ENCODE results near the gene FSTL4.

FSTL4 gene

GRCh38 chr5:133325864-133326263 lies 286.5 kb downstream of the FSTL4 start:
- H3K9me3 ChIP-seq: no peaks in the 10 kb centered on the region

GRCh38 chr5:133324926-133325325 lies 287.4 kb downstream of the FSTL4 start:
- H3K9me3 ChIP-seq: no peaks in the 10 kb centered on the region
- no peaks in the 10 kb centered on the region for H3K27me3 ChIP-seq
- H3K4me2 ChIP-seq: no peak overlapping the region
- no peak overlapping the region for H3K4me3 ChIP-seq
- TF ChIP-seq Cebpa-rat (IDR thresholded peaks at IDR 0.05): no peak
- H3K27ac ChIP-seq: no peak overlapping the region
- peaks cover 11% of the 10 kb centered on the region; the same call in 1 of the 2 replicates for H3K4me1 ChIP-seq
- H3K36me3 ChIP-seq: no peaks in the 10 kb centered on the region
- no peaks in the 10 kb centered on the region for H4K20me1 ChIP-seq
- no peak overlapping the region for H3K9ac ChIP-seq

More at GRCh38 chr5:133325864-133326263, 286.5 kb downstream of the FSTL4 start:
- Histone ChIP-seq H4K20me1 (no peaks in the 10 kb centered on the region), H3K9ac (no peak overlapping the region), H3K27ac (no peak overlapping the region), H3K36me3 (no peaks in the 10 kb centered on the region), H3K4me2 (no peak overlapping the region), H3K4me1 (peaks cover 11% of the 10 kb centered on the region; the same call in 1 of the 2 replicates), H3K4me3 (no peak overlapping the region), H3K27me3 (no peaks in the 10 kb centered on the region)
- no peak for TF ChIP-seq Cebpa-rat (IDR thresholded peaks at IDR 0.05)

GRCh38 chr5:133323494-133324457 lies 288.6 kb downstream of the FSTL4 start:
- Histone ChIP-seq H3K36me3 (no peaks in the 10 kb centered on the region), H3K9ac (no peak overlapping the region), H4K20me1 (no peaks in the 10 kb centered on the region), H3K4me3 (no peak overlapping the region), H3K4me2 (no peak overlapping the region), H3K27me3 (no peaks in the 10 kb centered on the region), H3K4me1 (peaks cover 11% of the 10 kb centered on the region; the same call in 1 of the 2 replicates), H3K27ac (no peak overlapping the region), H3K9me3 (no peaks in the 10 kb centered on the region)
- TF ChIP-seq Cebpa-rat (IDR thresholded peaks at IDR 0.05): no peak

- Histone ChIP-seq H3K9me3 (no peaks in the 10 kb centered on the region), H3K36me3 (no peaks in the 10 kb centered on the region), H3K27me3 (no peaks in the 10 kb centered on the region), H3K4me3 (no peak overlapping the region), H3K4me2 (no peak overlapping the region), H3K9ac (no peak overlapping the region), H3K4me1 (peaks cover 11% of the 10 kb centered on the region; the same call in 1 of the 2 replicates), H4K20me1 (no peaks in the 10 kb centered on the region), H3K27ac (no peak overlapping the region)
- no peak for TF ChIP-seq Cebpa-rat (IDR thresholded peaks at IDR 0.05)
Measured at GRCh38 chr5:133322743-133323142, 289.6 kb downstream of the FSTL4 start.

- no peaks in the 10 kb centered on the region for H3K9me3 ChIP-seq
- H3K27me3 ChIP-seq: no peaks in the 10 kb centered on the region
- no peaks in the 10 kb centered on the region for H4K20me1 ChIP-seq
- H3K4me2 ChIP-seq: no peak overlapping the region; the same call in 1 of the 2 replicates
- no peak for TF ChIP-seq Cebpa-rat (IDR thresholded peaks at IDR 0.05)
- no peaks in the 10 kb centered on the region for H3K36me3 ChIP-seq
- no peak overlapping the region for H3K4me3 ChIP-seq
- no peak overlapping the region for H3K9ac ChIP-seq
- H3K4me1 ChIP-seq: peaks cover 11% of the 10 kb centered on the region; the same call in 1 of the 2 replicates
- H3K27ac ChIP-seq: no peak overlapping the region
Measured at GRCh38 chr5:133321833-133322420, 290.4 kb downstream of the FSTL4 start.

- Histone ChIP-seq H3K36me3 (no peaks in the 10 kb centered on the region), H3K9me3 (no peaks in the 10 kb centered on the region), H3K9ac (no peak overlapping the region), H3K4me1 (peaks cover 13% of the 10 kb centered on the region), H3K27me3 (no peaks in the 10 kb centered on the region), H3K27ac (no peak overlapping the region), H3K4me2 (no peak overlapping the region), H4K20me1 (no peaks in the 10 kb centered on the region), H3K4me3 (no peak overlapping the region)
- TF ChIP-seq Cebpa-rat (IDR thresholded peaks at IDR 0.05): no peak
Measured at GRCh38 chr5:133321286-133321832, 291.0 kb downstream of the FSTL4 start.

GRCh38 chr5:133319905-133320520 lies 292.3 kb downstream of the FSTL4 start:
- Histone ChIP-seq H3K9ac (no peak overlapping the region), H3K4me3 (no peak overlapping the region), H3K36me3 (no peaks in the 10 kb centered on the region), H3K4me1 (peaks cover 27% of the 10 kb centered on the region), H3K27ac (no peak overlapping the region), H3K27me3 (no peaks in the 10 kb centered on the region), H3K4me2 (no peak overlapping the region), H3K9me3 (no peaks in the 10 kb centered on the region), H4K20me1 (no peaks in the 10 kb centered on the region)
- TF ChIP-seq Cebpa-rat (IDR thresholded peaks at IDR 0.05): no peak

GRCh38 chr5:133319244-133319643 lies 293.1 kb downstream of the FSTL4 start:
- H3K4me2 ChIP-seq: no peak overlapping the region
- no peak overlapping the region for H3K4me3 ChIP-seq
- no peaks in the 10 kb centered on the region for H3K36me3 ChIP-seq
- no peaks in the 10 kb centered on the region for H4K20me1 ChIP-seq
- TF ChIP-seq Cebpa-rat (IDR thresholded peaks at IDR 0.05): no peak
- no peaks in the 10 kb centered on the region for H3K9me3 ChIP-seq
- H3K27me3 ChIP-seq: no peaks in the 10 kb centered on the region
- peaks cover 34% of the 10 kb centered on the region for H3K4me1 ChIP-seq
- H3K27ac ChIP-seq: no peak overlapping the region
- H3K9ac ChIP-seq: no peak overlapping the region

- TF ChIP-seq Cebpa-rat (IDR thresholded peaks at IDR 0.05): no peak
Measured at GRCh38 chr5:133317558-133317957, 294.8 kb downstream of the FSTL4 start.

More at GRCh38 chr5:133317558-133317957, 294.8 kb downstream of the FSTL4 start:
- Histone ChIP-seq H3K36me3 (no peaks in the 10 kb centered on the region), H3K4me3 (no peak overlapping the region), H3K9ac (no peak overlapping the region), H3K9me3 (no peaks in the 10 kb centered on the region), H3K27me3 (no peaks in the 10 kb centered on the region), H4K20me1 (no peaks in the 10 kb centered on the region), H3K4me1 (peaks cover 37% of the 10 kb centered on the region), H3K4me2 (no peak overlapping the region), H3K27ac (no peak overlapping the region)
